ENCODE results near the gene RSPO4. TPM values are rescaled to one million over a fixed set of nuclear protein-coding genes. Genes with fewer than 3 reads are reported as not detected.

RSPO4 gene
- total RNA-seq, 3 donors from 2014 or later = not detected

GRCh38 chr20:967796-968742 is 34.0 kb downstream of the RSPO4 start:
- DNase-seq (ENCODE audit: low spot score in 2 of 2) = no peak
- intact Hi-C loops (cut with DNase I; ENCODE audit: low total_unique reads) = no loop called here
- Histone ChIP-seq H3K27ac (no peak overlapping the region), H3K9me3 (no peaks in the 10 kb centered on the region), H3K4me3 (no peak overlapping the region), H3K27me3 (peaks cover 0 to 10% of the 10 kb centered on the region in 2 donors), H3K36me3 (no peaks in the 10 kb centered on the region), H3K4me1 (no peaks in the 10 kb centered on the region)
- TF ChIP-seq POLR2A (IDR thresholded peaks at IDR 0.05) = no peak
- no peak for TF ChIP-seq CTCF (IDR thresholded peaks at IDR 0.05)
- no peak for TF ChIP-seq POLR2AphosphoS5 (IDR thresholded peaks at IDR 0.05)

- intact Hi-C loops (cut with DNase I; ENCODE audit: low total_unique reads) = no loop called here
- Histone ChIP-seq H3K4me1 (no peaks in the 10 kb centered on the region), H3K4me3 (no peak overlapping the region), H3K27me3 (peaks cover 0 to 10% of the 10 kb centered on the region in 2 donors), H3K9me3 (no peaks in the 10 kb centered on the region), H3K36me3 (no peaks in the 10 kb centered on the region), H3K27ac (no peak overlapping the region)
- DNase-seq (ENCODE audit: low spot score in 2 of 2) = no peak
- TF ChIP-seq POLR2A (IDR thresholded peaks at IDR 0.05) (no peak), CTCF (IDR thresholded peaks at IDR 0.05) (no peak), POLR2AphosphoS5 (IDR thresholded peaks at IDR 0.05) (no peak)
Measured at GRCh38 chr20:965956-966355, 36.2 kb downstream of the RSPO4 start.

GRCh38 chr20:963795-964194 is 38.3 kb downstream of the RSPO4 start:
- Histone ChIP-seq H3K9me3 (no peaks in the 10 kb centered on the region), H3K4me3 (no peak overlapping the region), H3K4me1 (no peaks in the 10 kb centered on the region), H3K27ac (no peak overlapping the region), H3K36me3 (no peaks in the 10 kb centered on the region), H3K27me3 (peaks cover 0 to 12% of the 10 kb centered on the region in 2 donors)
- intact Hi-C loops (cut with DNase I; ENCODE audit: low total_unique reads) = no loop called here
- DNase-seq (ENCODE audit: low spot score in 2 of 2) = no peak
- TF ChIP-seq POLR2AphosphoS5 (IDR thresholded peaks at IDR 0.05) (no peak), POLR2A (IDR thresholded peaks at IDR 0.05) (no peak), CTCF (IDR thresholded peaks at IDR 0.05) (no peak)

GRCh38 chr20:962683-963082 is 39.4 kb downstream of the RSPO4 start:
- Histone ChIP-seq H3K4me1 (no peaks in the 10 kb centered on the region), H3K9me3 (no peaks in the 10 kb centered on the region), H3K36me3 (no peaks in the 10 kb centered on the region), H3K27ac (no peak overlapping the region), H3K27me3 (peaks cover 0 to 11% of the 10 kb centered on the region in 2 donors), H3K4me3 (no peak overlapping the region)
- no peak for TF ChIP-seq POLR2AphosphoS5 (IDR thresholded peaks at IDR 0.05)
- TF ChIP-seq POLR2A (IDR thresholded peaks at IDR 0.05) = no peak
- TF ChIP-seq CTCF (IDR thresholded peaks at IDR 0.05) = no peak
- intact Hi-C loops (cut with DNase I; ENCODE audit: low total_unique reads) = no loop called here
- DNase-seq (ENCODE audit: low spot score in 2 of 2) = no peak

GRCh38 chr20:962223-962622 is 39.9 kb downstream of the RSPO4 start:
- Histone ChIP-seq H3K4me3 (no peak overlapping the region), H3K36me3 (no peaks in the 10 kb centered on the region), H3K9me3 (no peaks in the 10 kb centered on the region), H3K27ac (no peak overlapping the region), H3K4me1 (no peaks in the 10 kb centered on the region), H3K27me3 (peaks cover 0 to 11% of the 10 kb centered on the region in 2 donors)
- intact Hi-C loops (cut with DNase I; ENCODE audit: low total_unique reads) = no loop called here
- no peak for TF ChIP-seq CTCF (IDR thresholded peaks at IDR 0.05)
- no peak for TF ChIP-seq POLR2A (IDR thresholded peaks at IDR 0.05)
- no peak for TF ChIP-seq POLR2AphosphoS5 (IDR thresholded peaks at IDR 0.05)
- DNase-seq (ENCODE audit: low spot score in 2 of 2) = no peak
